ENCODE data around the gene ZNF576.
"Not testable (repeated sequence)": the region's sequence is repeated elsewhere in the genome, so short reads cannot be mapped to it uniquely, and the experiment has no call there.

Gene ZNF576

GRCh38 chr19:43639519-43640423, 43.4 kb downstream of the ZNF576 start, which contains the start of gene CADM4:
CADM4 (minus strand) TSS chr19:43639850; CDS start chr19:43639790, 60 bp downstream.
- no CpG with 5 or more reads among the region's 110 CpGs for WGBS (ENCODE audit: insufficient coverage, insufficient read length)
- peak within 1 kb of the TSS; percentile 74 for H3K4me3 ChIP-seq (ENCODE audit: low read length)
- H3K4me1 ChIP-seq (ENCODE audit: control insufficient read depth, insufficient read depth, low read length): peaks cover 3% of the 10 kb centered on the region
- no peaks in the 10 kb centered on the region for H3K36me3 ChIP-seq (ENCODE audit: control insufficient read depth, insufficient read depth, low read length)
- H3K27me3 ChIP-seq (ENCODE audit: control insufficient read depth, insufficient read depth, low read length): peaks cover 9% of the 10 kb centered on the region
- no peak within 1 kb of the TSS for H3K27ac ChIP-seq (ENCODE audit: low read length)
- DNase-seq (ENCODE audit: low read depth, low spot score): no peak
- H3K9me3 ChIP-seq (ENCODE audit: control insufficient read depth, insufficient read depth, low read length): no peaks in the 10 kb centered on the region

GRCh38 chr19:43640424-43640757, 44.0 kb downstream of the ZNF576 start:
- Histone ChIP-seq H3K4me3 (ENCODE audit: low read length) (peak overlapping the region; percentile 74; the same call in 1 of the 2 replicates), H3K9me3 (ENCODE audit: control insufficient read depth, insufficient read depth, low read length) (no peaks in the 10 kb centered on the region), H3K27ac (ENCODE audit: low read length) (no peak overlapping the region), H3K4me1 (ENCODE audit: control insufficient read depth, insufficient read depth, low read length) (peaks cover 3% of the 10 kb centered on the region), H3K27me3 (ENCODE audit: control insufficient read depth, insufficient read depth, low read length) (peaks cover 9% of the 10 kb centered on the region), H3K36me3 (ENCODE audit: control insufficient read depth, insufficient read depth, low read length) (no peaks in the 10 kb centered on the region)
- whole genome bisulfite sequencing (ENCODE audit: insufficient coverage, insufficient read length): no CpG with 5 or more reads among the region's 9 CpGs
- no peak for DNase-seq (ENCODE audit: low read depth, low spot score)

- no peaks in the 10 kb centered on the region for H3K36me3 ChIP-seq (ENCODE audit: control insufficient read depth, insufficient read depth, low read length)
- H3K27me3 ChIP-seq (ENCODE audit: control insufficient read depth, insufficient read depth, low read length): peaks cover 9% of the 10 kb centered on the region
- no peak for DNase-seq (ENCODE audit: low read depth, low spot score)
- peaks cover under 1% of the 10 kb centered on the region for H3K4me1 ChIP-seq (ENCODE audit: control insufficient read depth, insufficient read depth, low read length)
- no CpG with 5 or more reads among the region's 2 CpGs for WGBS (ENCODE audit: insufficient coverage, insufficient read length)
- no peak overlapping the region for H3K27ac ChIP-seq (ENCODE audit: low read length)
- no peaks in the 10 kb centered on the region for H3K9me3 ChIP-seq (ENCODE audit: control insufficient read depth, insufficient read depth, low read length)
- no peak overlapping the region for H3K4me3 ChIP-seq (ENCODE audit: low read length)
Observed at GRCh38 chr19:43641333-43641732, 44.9 kb downstream of the ZNF576 start.

- Histone ChIP-seq H3K9me3 (ENCODE audit: control insufficient read depth, insufficient read depth, low read length) (no peaks in the 10 kb centered on the region), H3K4me1 (ENCODE audit: control insufficient read depth, insufficient read depth, low read length) (no peaks in the 10 kb centered on the region; the same call in 1 of the 2 replicates), H3K27me3 (ENCODE audit: control insufficient read depth, insufficient read depth, low read length) (peaks cover 9% of the 10 kb centered on the region), H3K4me3 (ENCODE audit: low read length) (no peak overlapping the region), H3K27ac (ENCODE audit: low read length) (no peak overlapping the region), H3K36me3 (ENCODE audit: control insufficient read depth, insufficient read depth, low read length) (no peaks in the 10 kb centered on the region)
- WGBS (ENCODE audit: insufficient coverage, insufficient read length): no CpG with 5 or more reads among the region's 4 CpGs
- DNase-seq (ENCODE audit: low read depth, low spot score): no peak
Observed at GRCh38 chr19:43642531-43642930, 46.1 kb downstream of the ZNF576 start.

- Histone ChIP-seq H3K27ac (ENCODE audit: low read length) (no peak overlapping the region), H3K4me3 (ENCODE audit: low read length) (no peak overlapping the region), H3K4me1 (ENCODE audit: control insufficient read depth, insufficient read depth, low read length) (no peaks in the 10 kb centered on the region; the same call in 1 of the 2 replicates), H3K9me3 (ENCODE audit: control insufficient read depth, insufficient read depth, low read length) (no peaks in the 10 kb centered on the region), H3K36me3 (ENCODE audit: control insufficient read depth, insufficient read depth, low read length) (no peaks in the 10 kb centered on the region), H3K27me3 (ENCODE audit: control insufficient read depth, insufficient read depth, low read length) (peaks cover 9% of the 10 kb centered on the region)
- DNase-seq (ENCODE audit: low read depth, low spot score): no peak
- WGBS (ENCODE audit: insufficient coverage, insufficient read length): no CpG with 5 or more reads among the region's 3 CpGs
Observed at GRCh38 chr19:43643326-43643725, 46.9 kb downstream of the ZNF576 start.

GRCh38 chr19:43644181-43644580, 47.8 kb downstream of the ZNF576 start:
- WGBS (ENCODE audit: insufficient coverage, insufficient read length): no CpG with 5 or more reads among the region's 13 CpGs
- Histone ChIP-seq H3K9me3 (ENCODE audit: control insufficient read depth, insufficient read depth, low read length) (no peaks in the 10 kb centered on the region), H3K27ac (ENCODE audit: low read length) (no peak overlapping the region), H3K4me3 (ENCODE audit: low read length) (no peak overlapping the region), H3K36me3 (ENCODE audit: control insufficient read depth, insufficient read depth, low read length) (peaks cover 5% of the 10 kb centered on the region; the same call in 1 of the 2 replicates), H3K4me1 (ENCODE audit: control insufficient read depth, insufficient read depth, low read length) (no peaks in the 10 kb centered on the region; the same call in 1 of the 2 replicates), H3K27me3 (ENCODE audit: control insufficient read depth, insufficient read depth, low read length) (peaks cover 2% of the 10 kb centered on the region; the same call in 1 of the 2 replicates)
- no peak for DNase-seq (ENCODE audit: low read depth, low spot score)

- Histone ChIP-seq H3K36me3 (ENCODE audit: control insufficient read depth, insufficient read depth, low read length) (peaks cover 5% of the 10 kb centered on the region; the same call in 1 of the 2 replicates), H3K4me3 (ENCODE audit: low read length) (no peak overlapping the region), H3K27me3 (ENCODE audit: control insufficient read depth, insufficient read depth, low read length) (no peaks in the 10 kb centered on the region), H3K4me1 (ENCODE audit: control insufficient read depth, insufficient read depth, low read length) (no peaks in the 10 kb centered on the region), H3K9me3 (ENCODE audit: control insufficient read depth, insufficient read depth, low read length) (no peaks in the 10 kb centered on the region), H3K27ac (ENCODE audit: low read length) (no peak overlapping the region)
- no CpG with 5 or more reads among the region's 6 CpGs for WGBS (ENCODE audit: insufficient coverage, insufficient read length)
- DNase-seq (ENCODE audit: low read depth, low spot score): no peak
Observed at GRCh38 chr19:43648633-43649032, 52.2 kb downstream of the ZNF576 start.

GRCh38 chr19:43649514-43649913, 53.1 kb downstream of the ZNF576 start:
- H3K27ac ChIP-seq (ENCODE audit: low read length): no peak overlapping the region
- H3K36me3 ChIP-seq (ENCODE audit: control insufficient read depth, insufficient read depth, low read length): peaks cover 5% of the 10 kb centered on the region; the same call in 1 of the 2 replicates
- H3K27me3 ChIP-seq (ENCODE audit: control insufficient read depth, insufficient read depth, low read length): no peaks in the 10 kb centered on the region
- H3K9me3 ChIP-seq (ENCODE audit: control insufficient read depth, insufficient read depth, low read length): no peaks in the 10 kb centered on the region
- H3K4me3 ChIP-seq (ENCODE audit: low read length): no peak overlapping the region
- WGBS (ENCODE audit: insufficient coverage, insufficient read length): no CpG with 5 or more reads among the region's 2 CpGs
- DNase-seq (ENCODE audit: low read depth, low spot score): no peak
- no peaks in the 10 kb centered on the region for H3K4me1 ChIP-seq (ENCODE audit: control insufficient read depth, insufficient read depth, low read length)

GRCh38 chr19:43650276-43650675, 53.9 kb downstream of the ZNF576 start:
- H3K27me3 ChIP-seq (ENCODE audit: control insufficient read depth, insufficient read depth, low read length); H3K4me1 ChIP-seq (ENCODE audit: control insufficient read depth, insufficient read depth, low read length); H3K4me3 ChIP-seq (ENCODE audit: low read length); H3K9me3 ChIP-seq (ENCODE audit: control insufficient read depth, insufficient read depth, low read length); H3K27ac ChIP-seq (ENCODE audit: low read length); H3K36me3 ChIP-seq (ENCODE audit: control insufficient read depth, insufficient read depth, low read length); DNase-seq (ENCODE audit: low read depth, low spot score): not testable (repeated sequence)
- WGBS (ENCODE audit: insufficient coverage, insufficient read length): no CpG with 5 or more reads among the region's 7 CpGs
